CD8-positive, alpha-beta memory T cell (primary cell): ENCODE results near the gene NUP98. TPM values are rescaled to one million over a fixed set of nuclear protein-coding genes. Genes with fewer than 3 reads are reported as not detected.

Experiments used
- CTCF ChIA-PET: fragments of 350-600 bp; sonication (Branson Sonifier 250); formaldehyde crosslinking; loops from one replicate; lab custom pipeline; 2021; ENCODE audit warnings: antibody characterized with exemption; lab: Charles Lee
- POLR2A ChIA-PET: fragments of 350-600 bp; sonication (Branson Sonifier 250); formaldehyde crosslinking; loops from one replicate; lab custom pipeline; 2021; ENCODE audit warnings: antibody characterized with exemption; lab: Charles Lee
- DNase-seq, 5 donors: peaks; one replicate each; pipeline versions ENCODE4 v3.0.0 to v3.0.0-alpha.2; 2020 to 2022; ENCODE audit warnings: mixed read lengths in 1 of 5
- H3K27ac ChIP-seq: one replicate; pipeline ENCODE4 v1.7.0; 2013; ENCODE audit warnings: low read depth, mild to moderate bottlenecking, low read length, moderate library complexity
- H3K27me3 ChIP-seq: 2 replicates; pipeline ENCODE4 v1.7.0; 2013; ENCODE audit warnings: low read length, mild to moderate bottlenecking; ENCODE audit not compliant: insufficient read depth, poor library complexity, severe bottlenecking
- H3K36me3 ChIP-seq: 2 replicates; pipeline ENCODE4 v1.7.0; 2013; ENCODE audit warnings: mild to moderate bottlenecking, low read length, moderate library complexity; ENCODE audit not compliant: insufficient read depth
- H3K4me1 ChIP-seq: 2 replicates; pipeline ENCODE4 v1.7.0; 2013; ENCODE audit warnings: mild to moderate bottlenecking, low read length, moderate library complexity; ENCODE audit not compliant: insufficient read depth
- H3K4me3 ChIP-seq: 2 replicates; pipeline ENCODE4 v1.7.0; 2013; ENCODE audit warnings: mild to moderate bottlenecking, low read length
- H3K9me3 ChIP-seq: 2 replicates; pipeline ENCODE4 v1.7.0; 2013; ENCODE audit warnings: mild to moderate bottlenecking, low read length
- H3K27ac Mint-ChIP-seq, 8 donors: one replicate each; pipeline ENCODE4 v1.8.0; 2020 to 2021; ENCODE audit warnings: mixed read lengths in 8 of 8, mild to moderate bottlenecking in 6 of 8, inconsistent platforms in 3 of 8, moderate library complexity in 3 of 8
- H3K27me3 Mint-ChIP-seq, 2 donors: one replicate each; pipeline ENCODE4 v1.8.0; 2020 to 2021; ENCODE audit warnings: mixed read lengths in 2 of 2, mild to moderate bottlenecking in 1 of 2, moderate library complexity in 1 of 2
- H3K36me3 Mint-ChIP-seq, 3 donors: one replicate each; pipeline ENCODE4 v1.8.0; 2020 to 2021; ENCODE audit warnings: mixed read lengths in 3 of 3, inconsistent platforms in 1 of 3, mild to moderate bottlenecking in 1 of 3
- H3K4me1 Mint-ChIP-seq, 3 donors: one replicate each; pipeline ENCODE4 v1.8.0; 2020 to 2021; ENCODE audit warnings: mixed read lengths in 3 of 3, inconsistent platforms in 1 of 3, mild to moderate bottlenecking in 1 of 3
- H3K4me3 Mint-ChIP-seq, 7 donors: one replicate each; pipeline ENCODE4 v1.8.0; 2020 to 2021; ENCODE audit warnings: mixed read lengths in 7 of 7, mild to moderate bottlenecking in 6 of 7, moderate library complexity in 4 of 7, inconsistent platforms in 2 of 7
- H3K9me3 Mint-ChIP-seq, 5 donors: one replicate each; pipeline ENCODE4 v1.8.0; 2020 to 2022; ENCODE audit warnings: mixed read lengths in 5 of 5, mild to moderate bottlenecking in 3 of 5, moderate library complexity in 2 of 5, inconsistent platforms in 1 of 5
- polyA plus RNA-seq: library from polyadenylated mRNA; unstranded; fragments of 300-500 nt; fragmentation: Illumina TruSeq; gene quantifications from one replicate; pipeline ENCODE4 v1.2.3, GENCODE V29; 2021
- total RNA-seq, 2 experiments: library from RNA; stranded (reverse); gene quantifications; one replicate each; pipeline ENCODE4 v1.2.3, GENCODE V29; 2021

NUP98 gene
- total and polyA plus RNA-seq, 3 experiments from 2014 or later = 49.0 to 105 (median 101) TPM

- Histone ChIP-seq H3K4me3 (no peak overlapping the region), H3K36me3 (peaks cover 77% of the 10 kb centered on the region), H3K27ac (no peak overlapping the region), H3K27me3 (no peaks in the 10 kb centered on the region), H3K9me3 (no peaks in the 10 kb centered on the region), H3K4me1 (no peaks in the 10 kb centered on the region)
- Mint-ChIP-seq H3K27ac (peak overlapping the region in 1 of 8 donors; percentile 41), H3K4me1 (peaks cover 0 to 7% (median 1%) of the 10 kb centered on the region in 3 donors), H3K27me3 (peaks cover 0 to 1% of the 10 kb centered on the region in 2 donors), H3K9me3 (no peaks in the 10 kb centered on the region), H3K4me3 (no peak overlapping the region), H3K36me3 (peaks cover 5 to 95% (median 48%) of the 10 kb centered on the region in 3 donors)
- no peak for DNase-seq
- CTCF ChIA-PET = no interaction called here
- POLR2A ChIA-PET = no interaction called here
Measured at GRCh38 chr11:3683039-3683438, 114.3 kb downstream of the NUP98 start.

GRCh38 chr11:3679077-3679476 is 118.3 kb downstream of the NUP98 start:
- no peaks in the 10 kb centered on the region for H3K9me3 ChIP-seq
- DNase-seq = no peak
- no peak overlapping the region for H3K27ac ChIP-seq
- Mint-ChIP-seq H3K4me1 (peaks cover 0 to 7% (median 1%) of the 10 kb centered on the region in 3 donors), H3K4me3 (no peak overlapping the region), H3K36me3 (peaks cover 8 to 92% (median 45%) of the 10 kb centered on the region in 3 donors), H3K27ac (no peak overlapping the region), H3K9me3 (no peaks in the 10 kb centered on the region), H3K27me3 (peaks cover 0 to 1% of the 10 kb centered on the region in 2 donors)
- ChIA-PET POLR2A (no interaction called here), CTCF (interaction anchor here (0.7 kb wide), 1 partner anchor 129 kb away, joined by 3 read pairs; the partner anchor contains the start of gene PGAP2)
- H3K4me3 ChIP-seq = no peak overlapping the region
- H3K27me3 ChIP-seq = no peaks in the 10 kb centered on the region
- H3K4me1 ChIP-seq = no peaks in the 10 kb centered on the region
- peaks cover 80% of the 10 kb centered on the region for H3K36me3 ChIP-seq

- no peaks in the 10 kb centered on the region for H3K27me3 ChIP-seq
- Mint-ChIP-seq H3K36me3 (peaks cover 6 to 95% (median 36%) of the 10 kb centered on the region in 3 donors), H3K4me3 (no peak overlapping the region), H3K9me3 (no peaks in the 10 kb centered on the region), H3K27ac (peak overlapping the region in 2 of 8 donors; percentile 14 to 83), H3K4me1 (no peaks in the 10 kb centered on the region), H3K27me3 (peaks cover 0 to 1% of the 10 kb centered on the region in 2 donors)
- ChIA-PET CTCF (no interaction called here), POLR2A (no interaction called here)
- no peaks in the 10 kb centered on the region for H3K4me1 ChIP-seq
- H3K36me3 ChIP-seq = peaks cover 61% of the 10 kb centered on the region
- no peak overlapping the region for H3K27ac ChIP-seq
- H3K9me3 ChIP-seq = no peaks in the 10 kb centered on the region
- no peak for DNase-seq
- no peak overlapping the region for H3K4me3 ChIP-seq
Measured at GRCh38 chr11:3675971-3676370, 121.4 kb downstream of the NUP98 start.

GRCh38 chr11:3674189-3674588 is 123.2 kb downstream of the NUP98 start:
- no peaks in the 10 kb centered on the region for H3K9me3 Mint-ChIP-seq
- Histone ChIP-seq H3K36me3 (peaks cover 44% of the 10 kb centered on the region), H3K9me3 (no peaks in the 10 kb centered on the region), H3K27me3 (no peaks in the 10 kb centered on the region), H3K27ac (no peak overlapping the region), H3K4me3 (no peak overlapping the region), H3K4me1 (no peaks in the 10 kb centered on the region)
- CTCF ChIA-PET = no interaction called here
- peak overlapping the region in 2 of 8 donors; percentile 11 to 28 for H3K27ac Mint-ChIP-seq
- H3K36me3 Mint-ChIP-seq = peaks cover 11 to 96% (median 32%) of the 10 kb centered on the region in 3 donors
- H3K4me3 Mint-ChIP-seq = no peak overlapping the region
- H3K27me3 Mint-ChIP-seq = peaks cover 0 to 1% of the 10 kb centered on the region in 2 donors
- no peaks in the 10 kb centered on the region for H3K4me1 Mint-ChIP-seq
- POLR2A ChIA-PET = no interaction called here
- no peak for DNase-seq

- Histone ChIP-seq H3K36me3 (peaks cover 23% of the 10 kb centered on the region), H3K27ac (no peak within 1 kb of the TSS), H3K4me3 (no peak within 1 kb of the TSS), H3K27me3 (no peaks in the 10 kb centered on the region), H3K4me1 (no peaks in the 10 kb centered on the region), H3K9me3 (no peaks in the 10 kb centered on the region)
- Mint-ChIP-seq H3K4me3 (no peak within 1 kb of the TSS), H3K36me3 (peaks cover 9 to 93% (median 26%) of the 10 kb centered on the region in 3 donors), H3K9me3 (no peaks in the 10 kb centered on the region), H3K27me3 (no peaks in the 10 kb centered on the region), H3K4me1 (no peaks in the 10 kb centered on the region), H3K27ac (peak within 1 kb of the TSS in 6 of 8 donors; percentile 18 to 89 (median 61))
- DNase-seq = no peak
- ChIA-PET CTCF (no interaction called here), POLR2A (no interaction called here)
Measured at GRCh38 chr11:3671334-3672254, 125.8 kb downstream of the NUP98 start, which contains the start of gene CHRNA10. CHRNA10 (minus strand) TSS chr11:3671384; CDS start chr11:3671312, 72 bp downstream.

- no peak for DNase-seq
- H3K36me3 Mint-ChIP-seq = peaks cover 11 to 95% (median 16%) of the 10 kb centered on the region in 3 donors
- H3K4me3 ChIP-seq = no peak overlapping the region
- no peaks in the 10 kb centered on the region for H3K9me3 ChIP-seq
- no peak overlapping the region for H3K27ac Mint-ChIP-seq
- POLR2A ChIA-PET = no interaction called here
- H3K9me3 Mint-ChIP-seq = no peaks in the 10 kb centered on the region
- H3K4me1 ChIP-seq = no peaks in the 10 kb centered on the region
- no peak overlapping the region for H3K4me3 Mint-ChIP-seq
- H3K27me3 Mint-ChIP-seq = no peaks in the 10 kb centered on the region
- H3K36me3 ChIP-seq = peaks cover 7% of the 10 kb centered on the region
- H3K27me3 ChIP-seq = no peaks in the 10 kb centered on the region
- H3K4me1 Mint-ChIP-seq = no peaks in the 10 kb centered on the region
- CTCF ChIA-PET = no interaction called here
- no peak overlapping the region for H3K27ac ChIP-seq
Measured at GRCh38 chr11:3669742-3670183, 127.6 kb downstream of the NUP98 start.

- no peaks in the 10 kb centered on the region for H3K27me3 ChIP-seq
- CTCF ChIA-PET = no interaction called here
- peaks cover 2% of the 10 kb centered on the region for H3K36me3 ChIP-seq
- peaks cover 11 to 92% (median 15%) of the 10 kb centered on the region in 3 donors for H3K36me3 Mint-ChIP-seq
- DNase-seq = no peak
- no peaks in the 10 kb centered on the region for H3K9me3 ChIP-seq
- POLR2A ChIA-PET = no interaction called here
- H3K4me3 Mint-ChIP-seq = no peak overlapping the region
- no peaks in the 10 kb centered on the region for H3K4me1 Mint-ChIP-seq
- peak overlapping the region in 1 of 8 donors; percentile 63 for H3K27ac Mint-ChIP-seq
- no peaks in the 10 kb centered on the region for H3K27me3 Mint-ChIP-seq
- no peaks in the 10 kb centered on the region for H3K4me1 ChIP-seq
- no peak overlapping the region for H3K4me3 ChIP-seq
- H3K9me3 Mint-ChIP-seq = no peaks in the 10 kb centered on the region
- no peak overlapping the region for H3K27ac ChIP-seq
Measured at GRCh38 chr11:3669128-3669527, 128.2 kb downstream of the NUP98 start.
